Epithelial cell of proximal tubule (primary cell): ENCODE results near the gene MAGI2. TPM values are rescaled to one million over a fixed set of nuclear protein-coding genes. Genes with fewer than 3 reads are reported as not detected.

Source experiments
- DNase-seq: peaks from one replicate; pipeline ENCODE4 v3.0.0-alpha.2; 2011; ENCODE audit warnings: low read depth
- H3K4me3 ChIP-seq: 2 replicates; pipeline ENCODE4 v1.5.1; 2011; ENCODE audit warnings: low read depth, mild to moderate bottlenecking, low read length
- CTCF ChIP-seq: conservative IDR thresholded peaks from 2 replicates; pipeline ENCODE4 v1.5.1; 2012; ENCODE audit warnings: low read depth, mild to moderate bottlenecking, low read length
- total RNA-seq: library from RNA; depleted of rRNA; stranded (reverse); fragments of >200 nt; gene quantifications from 2 replicates; pipeline ENCODE4 v1.2.3, GENCODE V29; 2015

The MAGI2 gene
- total RNA-seq, 1 donor from 2014 or later, result 0.92 TPM

GRCh38 chr7:79339208-79339925 lies 114.1 kb downstream of the MAGI2 start:
- no peak overlapping the region for H3K4me3 ChIP-seq
- DNase-seq, result no peak
- no peak for TF ChIP-seq CTCF

- no peak overlapping the region for H3K4me3 ChIP-seq
- no peak for DNase-seq
- TF ChIP-seq CTCF, result no peak
Observed at GRCh38 chr7:79337717-79338116, 115.8 kb downstream of the MAGI2 start.

DNA sequence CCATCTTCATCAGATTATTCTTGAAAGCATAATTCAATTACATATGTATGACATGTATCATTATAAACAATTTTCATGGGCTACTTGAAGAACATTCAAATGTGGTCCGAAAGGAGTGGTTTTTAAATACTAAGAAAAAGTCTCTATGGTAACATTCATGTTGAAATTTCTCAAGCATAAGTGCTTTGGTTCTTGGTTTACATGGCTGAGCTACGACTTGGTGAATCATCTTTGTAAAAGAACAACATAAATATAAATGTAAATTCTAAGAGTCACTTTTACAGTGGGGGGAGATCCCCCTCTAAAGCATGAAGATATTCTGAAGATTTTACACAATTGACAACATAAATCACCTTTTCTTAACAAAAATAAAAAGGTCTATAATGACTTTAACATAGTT lies 118.6 kb downstream of the MAGI2 start:
- TF ChIP-seq CTCF, result no peak
- H3K4me3 ChIP-seq, result no peak overlapping the region
- DNase-seq, result no peak

GRCh38 chr7:79334334-79334733 lies 119.1 kb downstream of the MAGI2 start:
- no peak overlapping the region for H3K4me3 ChIP-seq
- no peak for TF ChIP-seq CTCF
- no peak for DNase-seq

DNA sequence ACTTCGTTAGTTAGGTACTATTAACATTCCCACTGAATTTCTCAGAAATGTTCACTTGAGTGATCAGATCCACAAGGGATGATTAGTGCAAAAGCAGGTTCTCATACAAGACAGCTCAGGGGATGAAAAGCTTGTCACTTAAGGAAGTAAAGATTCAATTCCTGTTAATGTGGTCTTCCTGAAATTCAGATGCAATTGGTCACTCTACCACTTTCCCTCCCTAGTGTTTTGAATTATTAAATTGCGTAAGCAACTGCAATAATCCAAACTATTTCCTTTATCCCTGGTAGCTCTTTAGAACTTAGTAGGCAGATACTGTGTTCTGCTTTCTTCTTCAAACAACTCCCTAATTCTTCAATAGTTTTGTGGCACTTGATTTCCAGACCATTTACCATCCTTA lies 121.4 kb downstream of the MAGI2 start:
- TF ChIP-seq CTCF, result no peak
- no peak overlapping the region for H3K4me3 ChIP-seq
- DNase-seq, result no peak

DNA sequence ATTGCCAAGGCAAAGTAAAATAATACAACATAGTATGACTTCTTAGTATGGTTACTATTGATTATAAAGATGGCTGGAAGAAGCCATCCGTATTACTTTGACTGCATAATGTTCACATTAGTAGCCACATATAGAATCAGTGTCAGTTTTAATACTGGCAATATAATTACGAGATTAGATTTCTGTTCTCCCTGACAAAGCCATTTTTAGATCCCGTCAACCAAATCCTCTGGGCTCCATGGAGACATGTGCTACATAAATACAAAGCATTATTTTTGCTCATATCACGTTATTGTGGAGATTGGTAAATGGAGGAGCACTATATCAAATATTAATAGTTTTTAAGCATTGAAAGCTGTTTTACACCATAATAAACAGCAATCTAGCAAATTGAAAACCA lies 124.0 kb downstream of the MAGI2 start:
- DNase-seq, result no peak
- no peak overlapping the region for H3K4me3 ChIP-seq
- no peak for TF ChIP-seq CTCF
